IPS DF 19.7 (cell line): Measurements from ENCODE around the gene ANKEF1.
"Not testable (repeated sequence)": the region's sequence is repeated elsewhere in the genome, so short reads cannot be mapped to it uniquely, and the experiment has no call there.

Experiments
- DNase-seq: peaks from one replicate; pipeline ENCODE4 v3.0.0-alpha.2; 2013; ENCODE audit warnings: low read depth, low spot score

Gene ANKEF1

GRCh38 chr20:10034717-10035571, at the start of gene ANKEF1:
ANKEF1 (plus strand) TSS chr20:10034987; CDS start chr20:10038302, 3,315 bp downstream.
- peak; percentile 40 for DNase-seq

- DNase-seq: no peak
Measured at GRCh38 chr20:9985281-9985680, 49.5 kb upstream of the ANKEF1 start.

GRCh38 chr20:9985773-9986172, 49.0 kb upstream of the ANKEF1 start:
- DNase-seq: no peak

- no peak for DNase-seq
Measured at GRCh38 chr20:9989066-9989724, 45.6 kb upstream of the ANKEF1 start.

- DNase-seq: no peak
Measured at GRCh38 chr20:9993137-9993536, 41.6 kb upstream of the ANKEF1 start.

GRCh38 chr20:9994676-9995075, 40.1 kb upstream of the ANKEF1 start:
- no peak for DNase-seq

- DNase-seq: no peak
Measured at GRCh38 chr20:9995510-9996272, 39.1 kb upstream of the ANKEF1 start.

- DNase-seq: no peak
Measured at GRCh38 chr20:9996944-9997343, 37.8 kb upstream of the ANKEF1 start.

- no peak for DNase-seq
Measured at GRCh38 chr20:9999645-10000044, 35.1 kb upstream of the ANKEF1 start.

- DNase-seq: no peak
Measured at GRCh38 chr20:10002866-10003265, 31.9 kb upstream of the ANKEF1 start.

- DNase-seq: no peak
Measured at GRCh38 chr20:10004900-10005299, 29.9 kb upstream of the ANKEF1 start.

GRCh38 chr20:10005885-10006284, 28.9 kb upstream of the ANKEF1 start:
- no peak for DNase-seq

- no peak for DNase-seq
Measured at GRCh38 chr20:10006447-10007090, 28.2 kb upstream of the ANKEF1 start.

- DNase-seq: no peak
Measured at GRCh38 chr20:10007158-10007557, 27.6 kb upstream of the ANKEF1 start.

- no peak for DNase-seq
Measured at GRCh38 chr20:10007747-10008146, 27.0 kb upstream of the ANKEF1 start.

- DNase-seq: no peak
Measured at GRCh38 chr20:10012464-10012863, 22.3 kb upstream of the ANKEF1 start.

- DNase-seq: no peak
Measured at GRCh38 chr20:10014431-10014830, 20.4 kb upstream of the ANKEF1 start.

- DNase-seq: no peak
Measured at GRCh38 chr20:10020937-10021336, 13.8 kb upstream of the ANKEF1 start.

- no peak for DNase-seq
Measured at GRCh38 chr20:10022625-10023024, 12.2 kb upstream of the ANKEF1 start.

- no peak for DNase-seq
Measured at GRCh38 chr20:10023911-10024310, 10.9 kb upstream of the ANKEF1 start.

- not testable (repeated sequence) for DNase-seq
Measured at GRCh38 chr20:10031451-10032215, 3.2 kb upstream of the ANKEF1 start.
